CD4-positive, alpha-beta T cell treated with Interleukin-4 for 4 hours (primary cell): ENCODE measurements around the gene COTL1.
A peak's percentile ranks its signal among the peaks of the same experiment; 100 is the strongest.

Source experiments
- DNase-seq: peaks from one replicate; pipeline ENCODE4 v3.0.0-alpha.2; 2020

COTL1 gene

GRCh38 chr16:84617791-84618580 lies at the start of gene COTL1:
COTL1 (minus strand) TSS chr16:84618078; CDS start chr16:84617914, 164 bp downstream.
- peak; percentile 94 for DNase-seq

- DNase-seq: no peak
These were observed 48.0 kb upstream of the COTL1 start for GRCh38 chr16:84665843-84666242.

- DNase-seq: no peak
These were observed 47.5 kb upstream of the COTL1 start for GRCh38 chr16:84665359-84665758.

GRCh38 chr16:84663433-84664101 lies 45.7 kb upstream of the COTL1 start:
- DNase-seq: no peak

GRCh38 chr16:84662471-84662870 lies 44.6 kb upstream of the COTL1 start:
- DNase-seq: no peak

GRCh38 chr16:84661418-84662060 lies 43.7 kb upstream of the COTL1 start:
- DNase-seq: no peak

- DNase-seq: no peak
These were observed 43.1 kb upstream of the COTL1 start for GRCh38 chr16:84660973-84661372.

- DNase-seq: no peak
These were observed 41.9 kb upstream of the COTL1 start for GRCh38 chr16:84659656-84660300.

GRCh38 chr16:84658690-84659089 lies 40.8 kb upstream of the COTL1 start:
- no peak for DNase-seq

GRCh38 chr16:84657229-84657837 lies 39.5 kb upstream of the COTL1 start:
- DNase-seq: no peak

- no peak for DNase-seq
These were observed 38.8 kb upstream of the COTL1 start for GRCh38 chr16:84656649-84657048.

GRCh38 chr16:84654998-84655397 lies 37.1 kb upstream of the COTL1 start:
- DNase-seq: no peak

- DNase-seq: no peak
These were observed 36.4 kb upstream of the COTL1 start for GRCh38 chr16:84654238-84654637.

- peak; percentile 44 for DNase-seq
These were observed 34.7 kb upstream of the COTL1 start for GRCh38 chr16:84652566-84652965.

GRCh38 chr16:84650062-84650991 lies 32.4 kb upstream of the COTL1 start:
- DNase-seq: no peak

GRCh38 chr16:84649511-84649861 lies 31.6 kb upstream of the COTL1 start:
- DNase-seq: no peak

- peak; percentile 28 for DNase-seq
These were observed 31.0 kb upstream of the COTL1 start for GRCh38 chr16:84648595-84649510.

GRCh38 chr16:84647828-84648594 lies 30.1 kb upstream of the COTL1 start, which contains the start of gene KLHL36:
KLHL36 (plus strand) TSS chr16:84648511; CDS start chr16:84650868, 2,357 bp downstream.
- DNase-seq: peak; percentile 57

- DNase-seq: no peak
These were observed 25.8 kb upstream of the COTL1 start for GRCh38 chr16:84643674-84644073.

GRCh38 chr16:84643180-84643583 lies 25.3 kb upstream of the COTL1 start:
- no peak for DNase-seq
